A673 (cell line): ENCODE data around the gene RBM42.
"Not testable (repeated sequence)": the region's sequence is repeated elsewhere in the genome, so short reads cannot be mapped to it uniquely, and the experiment has no call there.

Experiments used
- EZH2 ChIP-seq: fragments of 200-600 bp; sonication (generic); IDR thresholded peaks from 2 replicates; pipeline ENCODE4 v1.6.1; 2017; ENCODE audit warnings: borderline replicate concordance, low read depth, mild to moderate bottlenecking, mixed read lengths, antibody characterized with exemption, low read length; ENCODE audit not compliant: poor library complexity, severe bottlenecking
- TF ChIP-seq, protein P1 (sequence below): fragments of 300-800, 200-600 bp; sonication (generic); conservative IDR thresholded peaks from 2 replicates; pipeline ENCODE4 v1.5.1; 2017; ENCODE audit warnings: low read depth, mild to moderate bottlenecking, antibody characterized with exemption, low read length, moderate library complexity, mixed read lengths

DNA sequence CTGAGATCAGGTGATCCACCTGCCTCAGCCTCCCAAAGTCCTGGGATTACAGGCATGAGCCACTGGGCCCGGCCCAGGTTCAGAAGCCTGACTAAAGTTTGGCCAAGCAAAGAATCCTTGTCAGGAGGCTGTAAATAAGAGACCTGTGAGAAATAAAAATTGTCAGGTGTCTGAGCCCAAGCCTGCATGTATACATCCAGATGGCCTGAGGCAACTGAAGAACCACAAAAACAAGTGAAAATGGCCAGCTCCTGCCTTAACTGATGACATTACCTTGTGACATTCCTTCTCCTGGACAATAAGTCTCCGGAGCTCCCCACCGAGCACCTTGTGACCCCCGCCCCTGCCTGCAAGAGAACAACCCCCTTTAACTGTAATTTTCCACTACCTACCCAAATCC, 24.4 kb upstream of the RBM42 start:
- TF ChIP-seq, protein P1, sequence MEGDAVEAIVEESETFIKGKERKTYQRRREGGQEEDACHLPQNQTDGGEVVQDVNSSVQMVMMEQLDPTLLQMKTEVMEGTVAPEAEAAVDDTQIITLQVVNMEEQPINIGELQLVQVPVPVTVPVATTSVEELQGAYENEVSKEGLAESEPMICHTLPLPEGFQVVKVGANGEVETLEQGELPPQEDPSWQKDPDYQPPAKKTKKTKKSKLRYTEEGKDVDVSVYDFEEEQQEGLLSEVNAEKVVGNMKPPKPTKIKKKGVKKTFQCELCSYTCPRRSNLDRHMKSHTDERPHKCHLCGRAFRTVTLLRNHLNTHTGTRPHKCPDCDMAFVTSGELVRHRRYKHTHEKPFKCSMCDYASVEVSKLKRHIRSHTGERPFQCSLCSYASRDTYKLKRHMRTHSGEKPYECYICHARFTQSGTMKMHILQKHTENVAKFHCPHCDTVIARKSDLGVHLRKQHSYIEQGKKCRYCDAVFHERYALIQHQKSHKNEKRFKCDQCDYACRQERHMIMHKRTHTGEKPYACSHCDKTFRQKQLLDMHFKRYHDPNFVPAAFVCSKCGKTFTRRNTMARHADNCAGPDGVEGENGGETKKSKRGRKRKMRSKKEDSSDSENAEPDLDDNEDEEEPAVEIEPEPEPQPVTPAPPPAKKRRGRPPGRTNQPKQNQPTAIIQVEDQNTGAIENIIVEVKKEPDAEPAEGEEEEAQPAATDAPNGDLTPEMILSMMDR = not testable (repeated sequence)
- not testable (repeated sequence) for TF ChIP-seq EZH2
